ENCODE data around the gene PRR33. TPM values are rescaled to one million over a fixed set of nuclear protein-coding genes. Genes with fewer than 3 reads are reported as not detected.
A peak's percentile ranks its signal among the peaks of the same experiment; 100 is the strongest.

The PRR33 gene
- total RNA-seq, 1 experiment from 2014 or later: not detected

GRCh38 chr11:1882265-1883238 is 9.1 kb downstream of the PRR33 start:
- no peaks in the 10 kb centered on the region for H3K79me2 ChIP-seq (ENCODE audit: low read length)
- no peak overlapping the region for H2AFZ ChIP-seq (ENCODE audit: low read length)
- no peaks in the 10 kb centered on the region for H3K9me2 ChIP-seq (replicated peaks; ENCODE audit: insufficient read depth, low read length)
- peaks cover 15% of the 10 kb centered on the region for H3K4me1 ChIP-seq (ENCODE audit: low read length)
- H3K36me3 ChIP-seq (ENCODE audit: insufficient read depth, low read length): no peaks in the 10 kb centered on the region
- no peaks in the 10 kb centered on the region for H3K27me3 ChIP-seq (ENCODE audit: low read length)
- H3K9me3 ChIP-seq (ENCODE audit: low read length): no peaks in the 10 kb centered on the region
- peaks cover 19% of the 10 kb centered on the region; the same call in 1 of the 2 replicates for H4K20me1 ChIP-seq (ENCODE audit: insufficient read depth, low read depth, low read length)
- H3K4me3 ChIP-seq (ENCODE audit: low read length): no peak overlapping the region
- no peak overlapping the region for H3K4me2 ChIP-seq (ENCODE audit: low read depth, low read length, poor library complexity, severe bottlenecking)
- peak; percentile 94 for DNase-seq
- H3K9ac ChIP-seq (ENCODE audit: low read length): no peak overlapping the region
- H3K27ac ChIP-seq (ENCODE audit: low read length): no peak overlapping the region

DNA sequence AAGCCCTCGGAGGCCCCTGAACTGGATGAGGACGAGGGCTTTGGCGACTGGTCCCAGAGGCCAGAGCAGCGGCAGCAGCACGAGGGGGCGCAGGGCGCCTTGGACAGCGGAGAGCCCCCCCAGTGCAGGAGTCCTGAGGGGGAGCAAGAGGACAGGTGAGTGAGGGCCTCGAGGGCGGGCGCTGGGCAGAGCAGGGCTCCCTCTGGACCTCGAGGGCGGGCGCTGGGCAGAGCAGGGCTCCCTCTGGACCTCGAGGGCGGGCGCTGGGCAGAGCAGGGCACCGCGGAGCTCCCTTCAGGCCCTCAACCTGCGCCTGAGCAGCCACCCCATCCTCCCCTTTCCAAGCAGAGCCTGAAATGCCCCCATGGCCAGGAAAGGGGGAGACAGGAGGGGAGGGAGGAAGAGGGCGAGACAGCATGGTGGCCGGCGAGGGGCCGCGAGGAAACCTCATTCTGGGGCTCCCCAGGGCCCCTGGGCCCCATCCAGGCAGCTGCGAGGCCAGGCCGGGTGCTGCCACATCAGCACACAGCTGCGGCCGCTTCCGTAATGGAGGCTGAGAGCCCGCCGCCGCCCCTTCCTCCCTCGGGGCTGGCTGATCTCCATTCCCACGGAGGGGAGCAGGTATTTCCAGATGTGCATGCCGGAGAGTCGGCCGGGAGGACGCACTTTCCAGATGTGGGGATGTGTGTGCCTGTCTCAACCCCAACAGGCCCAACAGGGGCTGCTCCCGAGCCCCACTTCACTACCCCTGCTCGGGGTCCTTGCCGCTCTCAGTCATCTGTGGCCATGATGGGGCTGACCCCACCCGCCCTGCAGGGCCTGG is 10.0 kb downstream of the PRR33 start:
- no peak overlapping the region for H3K9ac ChIP-seq (ENCODE audit: low read length)
- H3K27ac ChIP-seq (ENCODE audit: low read length): no peak overlapping the region
- DNase-seq: peak; percentile 59
- peaks cover 15% of the 10 kb centered on the region for H3K4me1 ChIP-seq (ENCODE audit: low read length)
- H3K9me3 ChIP-seq (ENCODE audit: low read length): no peaks in the 10 kb centered on the region
- H4K20me1 ChIP-seq (ENCODE audit: insufficient read depth, low read depth, low read length): peaks cover 19% of the 10 kb centered on the region; the same call in 1 of the 2 replicates
- no peaks in the 10 kb centered on the region for H3K9me2 ChIP-seq (replicated peaks; ENCODE audit: insufficient read depth, low read length)
- H3K27me3 ChIP-seq (ENCODE audit: low read length): no peaks in the 10 kb centered on the region
- no peak overlapping the region for H3K4me2 ChIP-seq (ENCODE audit: low read depth, low read length, poor library complexity, severe bottlenecking)
- no peak overlapping the region for H2AFZ ChIP-seq (ENCODE audit: low read length)
- H3K79me2 ChIP-seq (ENCODE audit: low read length): no peaks in the 10 kb centered on the region
- no peaks in the 10 kb centered on the region for H3K36me3 ChIP-seq (ENCODE audit: insufficient read depth, low read length)
- H3K4me3 ChIP-seq (ENCODE audit: low read length): no peak overlapping the region

DNA sequence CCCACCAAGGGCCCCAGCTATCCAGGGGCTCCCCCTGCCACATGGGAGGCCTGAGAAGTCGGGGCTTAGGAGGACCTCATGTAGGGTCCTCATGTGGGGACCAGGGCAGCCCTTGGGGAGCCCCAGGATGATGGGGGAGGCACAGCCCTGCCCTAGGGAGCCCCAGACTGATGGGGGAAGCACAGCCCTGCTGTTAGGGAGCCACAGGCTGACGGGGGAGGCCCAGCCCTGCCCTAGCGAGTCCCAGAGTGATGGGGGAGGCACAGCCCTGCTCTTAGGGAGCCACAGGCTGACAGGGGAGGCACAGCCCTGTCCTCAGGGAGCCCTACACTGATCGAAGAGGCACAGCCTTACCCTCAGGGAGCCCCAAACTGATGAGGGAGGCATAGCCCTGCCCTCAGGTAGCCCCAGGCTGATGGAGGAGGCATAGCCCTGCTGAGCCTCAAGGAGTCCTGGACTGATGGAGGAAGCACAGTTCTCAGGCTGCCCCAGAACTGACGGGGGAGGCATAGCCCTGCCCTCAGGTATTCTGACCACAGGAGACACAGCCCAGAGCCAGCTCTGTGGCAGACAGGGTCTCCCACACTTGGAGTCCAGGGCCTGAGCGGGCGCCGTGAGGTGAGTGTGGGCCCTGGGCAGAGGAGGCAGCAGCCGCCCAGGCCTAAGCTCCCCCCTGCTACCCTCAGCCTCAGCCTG is 10.8 kb downstream of the PRR33 start:
- H3K9me2 ChIP-seq (replicated peaks; ENCODE audit: insufficient read depth, low read length): no peaks in the 10 kb centered on the region
- H3K9ac ChIP-seq (ENCODE audit: low read length): no peak overlapping the region
- H3K36me3 ChIP-seq (ENCODE audit: insufficient read depth, low read length): no peaks in the 10 kb centered on the region
- H2AFZ ChIP-seq (ENCODE audit: low read length): no peak overlapping the region
- H4K20me1 ChIP-seq (ENCODE audit: insufficient read depth, low read depth, low read length): peaks cover 22% of the 10 kb centered on the region; the same call in 1 of the 2 replicates
- H3K4me1 ChIP-seq (ENCODE audit: low read length): peaks cover 15% of the 10 kb centered on the region
- H3K27me3 ChIP-seq (ENCODE audit: low read length): no peaks in the 10 kb centered on the region
- no peak overlapping the region for H3K27ac ChIP-seq (ENCODE audit: low read length)
- no peak overlapping the region for H3K4me2 ChIP-seq (ENCODE audit: low read depth, low read length, poor library complexity, severe bottlenecking)
- no peaks in the 10 kb centered on the region for H3K9me3 ChIP-seq (ENCODE audit: low read length)
- DNase-seq: no peak
- H3K4me3 ChIP-seq (ENCODE audit: low read length): no peak overlapping the region
- H3K79me2 ChIP-seq (ENCODE audit: low read length): no peaks in the 10 kb centered on the region

DNA sequence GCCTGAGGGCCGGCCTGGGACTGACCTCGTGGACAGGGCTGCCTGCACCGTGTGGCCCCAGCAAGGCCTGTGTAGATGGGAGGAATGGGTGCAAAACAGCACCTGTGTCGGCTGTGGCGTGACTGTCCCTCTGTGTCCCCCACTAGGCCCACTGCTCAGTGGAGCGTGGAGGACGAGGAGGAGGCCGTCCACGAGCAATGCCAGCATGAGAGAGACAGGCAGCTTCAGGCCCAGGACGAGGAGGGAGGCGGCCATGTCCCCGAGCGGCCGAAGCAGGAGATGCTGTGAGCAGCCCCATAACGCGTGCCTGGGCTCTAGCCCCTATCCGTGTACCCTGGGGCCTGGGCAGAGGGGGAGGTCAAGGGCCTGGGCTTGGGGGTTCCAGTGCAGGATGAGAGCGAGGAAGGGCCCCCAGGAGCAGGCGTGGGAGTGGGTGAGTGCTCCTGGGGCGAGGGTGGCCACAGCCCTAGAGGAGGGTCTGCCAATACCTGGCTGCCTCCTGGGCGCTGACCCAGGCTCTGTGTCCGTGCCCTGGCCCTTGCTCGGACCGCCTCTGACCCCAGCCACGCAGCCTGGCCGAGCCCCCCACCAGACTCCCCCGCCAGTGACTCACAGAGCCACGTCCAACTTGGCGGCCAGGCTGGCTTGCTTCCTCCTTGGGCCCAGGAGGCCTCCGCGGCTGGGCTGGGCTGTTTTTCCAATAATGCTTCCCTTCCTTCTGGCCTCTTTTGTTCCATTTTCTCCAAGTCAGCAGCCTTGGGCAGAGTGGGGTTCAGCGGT is 11.6 kb downstream of the PRR33 start:
- Histone ChIP-seq H3K4me2 (ENCODE audit: low read depth, low read length, poor library complexity, severe bottlenecking) (no peak overlapping the region), H3K4me1 (ENCODE audit: low read length) (peaks cover 15% of the 10 kb centered on the region), H3K4me3 (ENCODE audit: low read length) (no peak overlapping the region), H3K9ac (ENCODE audit: low read length) (no peak overlapping the region), H3K27me3 (ENCODE audit: low read length) (no peaks in the 10 kb centered on the region), H2AFZ (ENCODE audit: low read length) (no peak overlapping the region), H3K9me3 (ENCODE audit: low read length) (no peaks in the 10 kb centered on the region), H3K79me2 (ENCODE audit: low read length) (no peaks in the 10 kb centered on the region), H3K9me2 (replicated peaks; ENCODE audit: insufficient read depth, low read length) (no peaks in the 10 kb centered on the region), H3K27ac (ENCODE audit: low read length) (no peak overlapping the region), H3K36me3 (ENCODE audit: insufficient read depth, low read length) (no peaks in the 10 kb centered on the region), H4K20me1 (ENCODE audit: insufficient read depth, low read depth, low read length) (peaks cover 22% of the 10 kb centered on the region; the same call in 1 of the 2 replicates)
- DNase-seq: no peak

GRCh38 chr11:1879342-1879940 is 12.3 kb downstream of the PRR33 start:
- Histone ChIP-seq H4K20me1 (ENCODE audit: insufficient read depth, low read depth, low read length) (peaks cover 22% of the 10 kb centered on the region; the same call in 1 of the 2 replicates), H2AFZ (ENCODE audit: low read length) (no peak overlapping the region), H3K27ac (ENCODE audit: low read length) (no peak overlapping the region), H3K9me2 (replicated peaks; ENCODE audit: insufficient read depth, low read length) (no peaks in the 10 kb centered on the region), H3K4me1 (ENCODE audit: low read length) (peaks cover 15% of the 10 kb centered on the region), H3K4me2 (ENCODE audit: low read depth, low read length, poor library complexity, severe bottlenecking) (no peak overlapping the region), H3K79me2 (ENCODE audit: low read length) (no peaks in the 10 kb centered on the region), H3K27me3 (ENCODE audit: low read length) (no peaks in the 10 kb centered on the region), H3K9me3 (ENCODE audit: low read length) (no peaks in the 10 kb centered on the region), H3K9ac (ENCODE audit: low read length) (no peak overlapping the region), H3K36me3 (ENCODE audit: insufficient read depth, low read length) (no peaks in the 10 kb centered on the region), H3K4me3 (ENCODE audit: low read length) (no peak overlapping the region)
- DNase-seq: no peak

DNA sequence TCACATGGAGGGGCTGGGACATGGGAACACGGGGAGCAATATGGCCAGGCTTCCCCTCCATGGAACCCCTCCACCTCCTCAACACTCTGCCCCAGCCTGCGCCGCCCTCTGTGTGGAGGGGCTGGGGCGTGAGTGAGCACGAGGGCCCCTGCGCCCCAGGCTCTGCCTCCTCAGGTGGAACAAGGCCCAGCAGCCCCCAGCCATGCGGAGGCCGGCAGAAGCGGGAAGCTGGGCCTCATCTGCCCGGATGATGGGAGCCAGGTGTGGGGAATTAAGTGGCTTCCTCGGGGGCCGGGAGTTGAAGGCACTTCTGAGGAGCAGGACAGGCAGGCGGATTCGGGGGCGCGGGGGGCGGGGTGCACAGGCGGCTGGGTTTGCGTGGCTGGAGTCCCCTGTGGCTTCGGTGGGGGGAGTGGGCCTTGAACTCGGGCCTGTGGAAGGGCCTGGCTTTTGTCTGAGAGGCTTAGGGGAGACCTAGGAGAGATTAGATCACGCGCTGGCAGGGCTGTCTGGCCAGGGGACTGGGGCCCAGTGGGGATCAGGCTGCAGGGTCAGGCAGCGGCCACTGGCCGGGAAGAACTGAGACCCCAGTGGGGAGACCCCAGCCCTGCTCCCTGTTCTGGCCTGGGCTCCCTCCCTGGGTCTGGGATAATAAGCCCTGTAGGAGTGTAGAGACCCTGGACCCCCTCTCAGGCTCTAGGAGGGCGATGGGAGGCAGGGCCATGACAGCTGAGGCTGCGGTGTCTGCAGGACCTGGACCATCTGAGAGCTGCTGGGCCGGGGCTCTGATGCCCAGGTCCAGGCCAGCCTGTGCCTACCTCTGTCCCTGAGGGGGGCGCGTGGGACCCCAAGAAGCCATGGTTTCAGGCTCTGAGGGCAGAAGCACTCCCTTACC is 13.3 kb downstream of the PRR33 start:
- Histone ChIP-seq H3K27ac (ENCODE audit: low read length) (no peak overlapping the region), H3K4me2 (ENCODE audit: low read depth, low read length, poor library complexity, severe bottlenecking) (no peak overlapping the region), H3K9me3 (ENCODE audit: low read length) (no peaks in the 10 kb centered on the region), H3K27me3 (ENCODE audit: low read length) (no peaks in the 10 kb centered on the region), H4K20me1 (ENCODE audit: insufficient read depth, low read depth, low read length) (peaks cover 22% of the 10 kb centered on the region; the same call in 1 of the 2 replicates), H3K9me2 (replicated peaks; ENCODE audit: insufficient read depth, low read length) (no peaks in the 10 kb centered on the region), H3K9ac (ENCODE audit: low read length) (no peak overlapping the region), H3K36me3 (ENCODE audit: insufficient read depth, low read length) (no peaks in the 10 kb centered on the region), H3K79me2 (ENCODE audit: low read length) (no peaks in the 10 kb centered on the region), H2AFZ (ENCODE audit: low read length) (no peak overlapping the region), H3K4me1 (ENCODE audit: low read length) (peaks cover 15% of the 10 kb centered on the region), H3K4me3 (ENCODE audit: low read length) (no peak overlapping the region)
- DNase-seq: no peak

Data from Karpas-422 (cell line).